ENCODE results near the gene MZB1. TPM values are rescaled to one million over a fixed set of nuclear protein-coding genes. Genes with fewer than 3 reads are reported as not detected.

Gene MZB1
- total RNA-seq, 1 donor from 2014 or later = not detected

- DNase-seq (ENCODE audit: extremely low spot score in 2 of 2) = no peak
- peaks cover 5% of the 10 kb centered on the region for H3K27me3 ChIP-seq
- TF ChIP-seq CTCF (IDR thresholded peaks at IDR 0.05) (no peak), POLR2AphosphoS5 (IDR thresholded peaks at IDR 0.05; ENCODE audit: insufficient read depth in 1 of 2, low read depth in 1 of 2) (no peak), POLR2A (IDR thresholded peaks at IDR 0.05) (no peak)
- H3K4me1 ChIP-seq = peaks cover 49% of the 10 kb centered on the region
- H3K9me3 ChIP-seq = no peaks in the 10 kb centered on the region
- H3K27ac ChIP-seq = peak overlapping the region; percentile 18
- peak overlapping the region; percentile 47 to 58 for H3K4me3 ChIP-seq
- intact Hi-C loops (cut with DNase I) = no loop called here
- no peaks in the 10 kb centered on the region for H3K36me3 ChIP-seq
These were observed 2.6 kb upstream of the MZB1 start for GRCh38 chr5:139392324-139392677.

GRCh38 chr5:139391570-139392323, 2.0 kb upstream of the MZB1 start:
- Histone ChIP-seq H3K27ac (peak overlapping the region; percentile 18), H3K4me3 (peak overlapping the region; percentile 47 to 58)

GRCh38 chr5:139390639-139391569, 1.2 kb upstream of the MZB1 start:
- Histone ChIP-seq H3K9me3 (no peaks in the 10 kb centered on the region), H3K4me3 (no peak overlapping the region), H3K27me3 (peaks cover 5% of the 10 kb centered on the region), H3K4me1 (peaks cover 50% of the 10 kb centered on the region), H3K36me3 (no peaks in the 10 kb centered on the region), H3K27ac (no peak overlapping the region)
- no peak for DNase-seq (ENCODE audit: extremely low spot score in 2 of 2)
- no peak for TF ChIP-seq POLR2A (IDR thresholded peaks at IDR 0.05)
- no peak for TF ChIP-seq CTCF (IDR thresholded peaks at IDR 0.05)
- intact Hi-C loops (cut with DNase I) = no loop called here

More at GRCh38 chr5:139391570-139392323, 2.0 kb upstream of the MZB1 start:
- TF ChIP-seq POLR2AphosphoS5 (IDR thresholded peaks at IDR 0.05; ENCODE audit: insufficient read depth in 1 of 2, low read depth in 1 of 2) = no peak
- no peak for TF ChIP-seq CTCF (IDR thresholded peaks at IDR 0.05)
- TF ChIP-seq POLR2A (IDR thresholded peaks at IDR 0.05) = no peak
- peaks cover 49% of the 10 kb centered on the region for H3K4me1 ChIP-seq
- peaks cover 5% of the 10 kb centered on the region for H3K27me3 ChIP-seq
- intact Hi-C loops (cut with DNase I) = no loop called here
- H3K9me3 ChIP-seq = no peaks in the 10 kb centered on the region
- H3K36me3 ChIP-seq = no peaks in the 10 kb centered on the region
- peak in 1 of 2 donors; percentile 94 for DNase-seq (ENCODE audit: extremely low spot score in 2 of 2)

- Histone ChIP-seq H3K4me3 (no peak overlapping the region), H3K4me1 (peaks cover 53% of the 10 kb centered on the region)
These were observed 1.4 kb downstream of the MZB1 start for GRCh38 chr5:139388198-139388821.

More at GRCh38 chr5:139388198-139388821, 1.4 kb downstream of the MZB1 start:
- DNase-seq (ENCODE audit: extremely low spot score in 2 of 2) = no peak
- Histone ChIP-seq H3K27ac (no peak overlapping the region), H3K9me3 (no peaks in the 10 kb centered on the region), H3K27me3 (no peaks in the 10 kb centered on the region), H3K36me3 (no peaks in the 10 kb centered on the region)
- TF ChIP-seq POLR2A (IDR thresholded peaks at IDR 0.05) (no peak), POLR2AphosphoS5 (IDR thresholded peaks at IDR 0.05; ENCODE audit: insufficient read depth in 1 of 2, low read depth in 1 of 2) (no peak), CTCF (IDR thresholded peaks at IDR 0.05) (no peak)
- intact Hi-C loops (cut with DNase I) = no loop called here

Data from vagina (tissue), 2 donors.